ENCODE measurements around the gene ACTR6. TPM values are rescaled to one million over a fixed set of nuclear protein-coding genes. Genes with fewer than 3 reads are reported as not detected.
"Not testable (repeated sequence)": the region's sequence is repeated elsewhere in the genome, so short reads cannot be mapped to it uniquely, and the experiment has no call there.

The ACTR6 gene
- total RNA-seq, 3 donors from 2014 or later, result 20.4 to 26.5 (median 21.4) TPM

- intact Hi-C loops (cut with DNase I, micrococcal nuclease), result no loop called here
- no peak for ATAC-seq
Measured at GRCh38 chr12:100186071-100186470, 14.5 kb upstream of the ACTR6 start.

GRCh38 chr12:100187068-100187467 is 13.5 kb upstream of the ACTR6 start:
- Histone ChIP-seq H3K4me3 (no peak overlapping the region), H3K4me1 (ENCODE audit: low read depth) (no peaks in the 10 kb centered on the region), H3K9me3 (no peaks in the 10 kb centered on the region), H3K36me3 (ENCODE audit: low read depth) (no peaks in the 10 kb centered on the region)
- ATAC-seq (no peak), DNase-seq (no peak)
- intact Hi-C loops (cut with DNase I, micrococcal nuclease), result no loop called here
- TF ChIP-seq CTCF (IDR thresholded peaks at IDR 0.05), result no peak

More at GRCh38 chr12:100186071-100186470, 14.5 kb upstream of the ACTR6 start:
- no peak for TF ChIP-seq CTCF (IDR thresholded peaks at IDR 0.05)
- no peak for DNase-seq
- no peaks in the 10 kb centered on the region for H3K9me3 ChIP-seq
- H3K36me3 ChIP-seq (ENCODE audit: low read depth), result no peaks in the 10 kb centered on the region
- H3K4me3 ChIP-seq, result no peak overlapping the region
- no peaks in the 10 kb centered on the region for H3K4me1 ChIP-seq (ENCODE audit: low read depth)

- DNase-seq (no peak), ATAC-seq (no peak)
- no peak for TF ChIP-seq CTCF (IDR thresholded peaks at IDR 0.05)
Measured at GRCh38 chr12:100187857-100188519, 12.6 kb upstream of the ACTR6 start.

GRCh38 chr12:100188888-100189635 is 11.6 kb upstream of the ACTR6 start:
- H3K9me3 ChIP-seq; H3K4me1 ChIP-seq (ENCODE audit: low read depth); DNase-seq; H3K4me3 ChIP-seq; H3K36me3 ChIP-seq (ENCODE audit: low read depth); intact Hi-C loops (cut with DNase I, micrococcal nuclease); ATAC-seq: not testable (repeated sequence)

More at GRCh38 chr12:100187857-100188519, 12.6 kb upstream of the ACTR6 start:
- no peaks in the 10 kb centered on the region for H3K4me1 ChIP-seq (ENCODE audit: low read depth)
- no peaks in the 10 kb centered on the region for H3K9me3 ChIP-seq
- no peak overlapping the region for H3K4me3 ChIP-seq
- H3K36me3 ChIP-seq (ENCODE audit: low read depth), result no peaks in the 10 kb centered on the region
- intact Hi-C loops (cut with DNase I, micrococcal nuclease), result no loop called here

- ATAC-seq (no peak), DNase-seq (no peak)
- TF ChIP-seq CTCF (IDR thresholded peaks at IDR 0.05), result no peak
- Histone ChIP-seq H3K4me3 (no peak overlapping the region), H3K4me1 (ENCODE audit: low read depth) (no peaks in the 10 kb centered on the region), H3K36me3 (ENCODE audit: low read depth) (no peaks in the 10 kb centered on the region), H3K9me3 (no peaks in the 10 kb centered on the region)
- intact Hi-C loops (cut with DNase I, micrococcal nuclease), result no loop called here
Measured at GRCh38 chr12:100189636-100190394, 10.8 kb upstream of the ACTR6 start.

GRCh38 chr12:100193085-100193484 is 7.5 kb upstream of the ACTR6 start:
- no peak for DNase-seq

More at GRCh38 chr12:100193085-100193484, 7.5 kb upstream of the ACTR6 start:
- Histone ChIP-seq H3K4me3 (no peak overlapping the region), H3K36me3 (ENCODE audit: low read depth) (no peaks in the 10 kb centered on the region), H3K9me3 (no peaks in the 10 kb centered on the region), H3K4me1 (ENCODE audit: low read depth) (no peaks in the 10 kb centered on the region)
- intact Hi-C loops (cut with DNase I, micrococcal nuclease), result no loop called here
- ATAC-seq, result no peak
- TF ChIP-seq CTCF (IDR thresholded peaks at IDR 0.05), result no peak
